ENCODE results near the gene PTGIS.

The PTGIS gene

DNA sequence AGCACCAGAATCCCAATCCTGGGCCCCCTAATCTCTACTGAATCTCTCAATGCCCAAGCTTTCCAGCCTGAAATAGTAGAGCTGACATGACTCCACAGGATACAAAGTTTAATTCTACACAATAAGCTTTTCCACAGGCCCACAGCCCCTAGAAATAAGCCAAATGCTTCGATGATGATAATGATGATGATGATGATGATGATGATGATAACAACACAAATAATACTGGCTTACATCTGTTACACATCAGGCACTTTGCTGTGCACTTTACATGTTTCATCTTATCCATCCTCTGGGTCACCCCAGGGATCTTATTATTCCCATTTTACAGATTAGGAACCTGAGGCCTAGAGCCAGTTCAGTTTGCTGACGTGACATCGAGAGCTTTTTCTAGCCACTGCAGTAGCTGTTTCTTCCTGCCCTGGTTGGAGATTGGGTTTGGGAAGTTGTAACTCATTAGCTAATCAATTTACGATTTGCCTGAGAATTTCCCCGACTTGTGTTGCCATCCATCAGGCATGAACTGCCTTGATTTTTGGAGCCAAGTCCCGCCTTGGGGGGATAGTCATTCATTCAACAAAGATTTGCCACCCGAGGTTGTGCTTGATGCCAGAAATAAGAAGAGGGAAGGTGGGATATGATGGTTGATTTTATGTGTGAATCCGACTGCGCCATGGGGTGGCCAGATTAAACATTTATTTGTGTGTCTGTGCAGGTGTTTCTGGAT lies 105.9 kb downstream of the PTGIS start:
- DNase-seq = no peak

DNA sequence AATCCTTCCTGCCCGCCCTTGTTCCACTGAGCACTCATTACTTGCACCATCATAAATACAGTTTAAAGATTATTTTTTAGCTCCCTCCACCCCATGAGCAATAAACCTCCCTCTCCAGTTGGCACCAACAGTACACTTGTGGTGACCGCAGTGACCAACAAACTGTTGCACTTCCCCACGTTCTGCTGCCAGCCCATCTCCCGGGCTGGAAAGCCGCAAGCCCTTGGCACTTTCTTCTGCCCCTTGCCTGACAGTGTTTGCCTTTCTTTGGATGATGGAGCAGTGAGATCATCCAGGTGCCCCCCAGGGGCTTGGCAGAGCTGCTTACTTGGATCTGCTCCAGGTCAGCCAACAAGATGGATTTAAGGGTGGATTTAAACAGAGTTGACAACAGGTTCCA lies 107.0 kb downstream of the PTGIS start:
- no peak for DNase-seq

DNA sequence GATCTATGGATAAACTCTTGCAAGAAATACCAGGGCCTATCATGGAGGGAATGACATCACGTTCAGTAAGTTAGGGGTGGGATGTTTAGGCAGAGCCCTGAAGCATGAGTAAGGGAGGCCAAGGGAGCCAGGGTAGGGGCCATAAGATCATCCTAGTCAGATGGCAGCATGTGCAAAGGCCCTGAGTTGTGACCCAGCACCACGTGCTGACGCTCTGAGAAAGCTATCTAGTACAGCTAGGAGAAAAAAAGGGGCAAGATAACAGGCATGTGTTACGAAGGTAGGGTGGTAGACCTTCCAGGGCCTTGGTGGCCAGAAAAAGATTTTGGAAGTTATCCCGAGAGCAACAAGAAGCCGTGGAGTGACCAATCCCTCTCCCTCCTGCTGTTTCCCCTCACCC lies 107.8 kb downstream of the PTGIS start:
- no peak for DNase-seq

DNA sequence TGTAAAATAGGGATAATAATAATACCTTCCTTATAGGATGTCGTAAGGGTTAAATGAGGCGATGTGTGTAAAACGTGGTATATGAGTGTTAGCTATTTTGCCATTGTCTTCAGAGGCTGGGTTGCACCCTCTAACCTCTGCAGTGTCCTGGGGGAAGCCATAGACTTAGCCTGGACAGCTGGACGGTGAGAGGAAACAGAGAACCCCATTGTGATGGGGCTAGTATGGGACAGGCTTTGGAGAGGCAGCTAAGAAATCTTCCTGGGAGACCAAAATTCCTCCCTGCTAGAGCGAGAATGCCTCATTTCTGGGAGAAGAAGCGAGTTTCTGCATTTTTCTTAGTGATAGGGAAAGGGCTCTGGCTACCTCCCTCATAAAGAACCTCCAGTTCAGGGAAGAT lies 108.3 kb downstream of the PTGIS start:
- no peak for DNase-seq

DNA sequence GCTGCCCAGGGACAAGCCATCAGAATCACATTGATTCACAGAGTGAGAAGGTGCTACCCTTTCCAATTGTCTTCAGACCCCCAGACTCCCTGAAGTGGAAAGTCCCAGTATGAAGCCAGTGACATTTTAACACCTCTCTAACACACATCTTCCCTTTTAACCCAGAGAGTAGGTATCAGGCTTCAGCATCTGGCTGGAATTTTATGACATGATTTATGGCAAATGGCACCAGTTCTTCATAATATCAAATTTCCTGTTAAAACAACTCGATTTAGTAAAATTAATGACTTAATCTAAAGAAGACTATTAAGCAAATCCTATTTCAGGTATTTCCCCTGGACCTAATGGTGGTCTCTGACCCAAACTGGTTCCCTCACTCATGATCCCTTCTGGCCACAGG lies 110.5 kb downstream of the PTGIS start:
- DNase-seq = no peak

DNA sequence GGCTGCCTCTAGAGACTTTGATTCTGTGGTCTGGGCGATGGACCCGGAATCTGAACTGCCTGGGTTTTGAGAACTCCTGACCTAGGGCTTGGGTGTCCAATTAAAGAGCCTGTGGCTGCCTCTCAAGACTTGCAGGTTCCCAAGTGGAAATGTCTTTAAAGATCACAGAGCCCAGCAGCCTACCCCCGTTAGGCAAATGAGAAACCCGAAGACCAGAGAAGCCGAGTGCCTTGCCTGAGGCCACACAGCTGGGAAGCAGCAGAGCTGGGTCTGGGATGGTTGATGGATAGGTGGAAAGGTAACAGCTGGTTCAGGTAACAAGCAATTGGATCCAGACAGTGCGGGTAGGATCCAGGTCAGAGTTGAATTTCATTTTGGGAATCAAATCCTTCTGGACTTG lies 111.3 kb downstream of the PTGIS start:
- DNase-seq = no peak

DNA sequence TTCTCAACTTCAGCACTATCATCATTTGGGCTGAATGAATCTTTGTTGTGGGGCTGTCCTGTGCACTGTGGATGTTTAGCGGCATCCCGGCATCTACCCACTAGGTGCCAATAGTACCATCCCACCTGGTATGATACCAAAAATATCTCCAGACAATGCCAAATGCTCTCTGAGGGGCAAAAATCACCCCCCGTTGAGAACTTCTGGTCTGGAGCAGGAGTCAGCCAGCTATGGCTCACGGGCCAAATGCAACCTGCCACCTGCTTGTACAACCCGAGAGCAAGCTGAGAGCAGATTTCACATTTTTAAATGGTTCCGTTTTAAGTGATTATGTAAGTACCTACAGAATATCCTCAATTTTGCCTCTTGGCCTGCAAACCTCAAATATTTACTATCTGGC lies 112.2 kb downstream of the PTGIS start:
- DNase-seq = no peak

Measured in NCI-H748 treated with DMSO at 0.1 percent for 48 hours (cell line).